WTC11 (cell line): ENCODE data around the gene TBC1D22A.

Source experiments
- ATF1 ChIP-seq: sonication (generic); formaldehyde crosslinking; IDR thresholded peaks from 2 replicates; pipeline ENCODE4 v1.8.1; 2023; ENCODE audit warnings: mild to moderate bottlenecking, moderate library complexity, missing genetic modification reagents
- SMAD4 ChIP-seq: sonication (generic); formaldehyde crosslinking; IDR thresholded peaks from 2 replicates; pipeline ENCODE4 v1.8.0; 2022; ENCODE audit warnings: mild to moderate bottlenecking, missing genetic modification reagents
- TF ChIP-seq, protein P1 (sequence below): fragments of 200-600 bp; IDR thresholded peaks from 2 replicates; pipeline ENCODE4 v1.8.0; 2022; ENCODE audit warnings: antibody characterized with exemption
- TF ChIP-seq, protein P2 (sequence below): sonication (generic); formaldehyde crosslinking; IDR thresholded peaks from 2 replicates; pipeline ENCODE4 v1.8.0; 2022; ENCODE audit warnings: mild to moderate bottlenecking, missing genetic modification reagents

DNA sequence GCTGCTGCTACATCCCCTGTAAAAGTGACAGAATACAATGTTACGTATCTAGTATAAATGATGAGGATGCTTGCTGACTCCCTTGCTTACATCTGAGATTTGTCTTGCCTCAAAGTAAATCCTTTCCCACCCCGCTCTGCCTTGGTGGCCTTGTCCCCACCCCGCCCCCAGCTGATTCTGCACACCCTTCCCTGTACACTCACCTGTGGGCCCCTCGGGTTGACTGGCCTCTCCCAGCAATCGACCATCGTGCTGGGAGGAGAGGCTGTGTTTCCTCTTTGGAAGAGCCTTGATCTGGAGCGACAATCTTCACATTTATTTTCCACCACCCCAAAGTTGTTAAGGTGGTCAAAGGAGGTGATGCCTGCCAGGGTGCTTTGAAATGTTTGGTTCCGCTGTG lies 249.4 kb downstream of the TBC1D22A start:
- TF ChIP-seq, protein P1, sequence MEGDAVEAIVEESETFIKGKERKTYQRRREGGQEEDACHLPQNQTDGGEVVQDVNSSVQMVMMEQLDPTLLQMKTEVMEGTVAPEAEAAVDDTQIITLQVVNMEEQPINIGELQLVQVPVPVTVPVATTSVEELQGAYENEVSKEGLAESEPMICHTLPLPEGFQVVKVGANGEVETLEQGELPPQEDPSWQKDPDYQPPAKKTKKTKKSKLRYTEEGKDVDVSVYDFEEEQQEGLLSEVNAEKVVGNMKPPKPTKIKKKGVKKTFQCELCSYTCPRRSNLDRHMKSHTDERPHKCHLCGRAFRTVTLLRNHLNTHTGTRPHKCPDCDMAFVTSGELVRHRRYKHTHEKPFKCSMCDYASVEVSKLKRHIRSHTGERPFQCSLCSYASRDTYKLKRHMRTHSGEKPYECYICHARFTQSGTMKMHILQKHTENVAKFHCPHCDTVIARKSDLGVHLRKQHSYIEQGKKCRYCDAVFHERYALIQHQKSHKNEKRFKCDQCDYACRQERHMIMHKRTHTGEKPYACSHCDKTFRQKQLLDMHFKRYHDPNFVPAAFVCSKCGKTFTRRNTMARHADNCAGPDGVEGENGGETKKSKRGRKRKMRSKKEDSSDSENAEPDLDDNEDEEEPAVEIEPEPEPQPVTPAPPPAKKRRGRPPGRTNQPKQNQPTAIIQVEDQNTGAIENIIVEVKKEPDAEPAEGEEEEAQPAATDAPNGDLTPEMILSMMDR = no peak
- TF ChIP-seq, protein P2, sequence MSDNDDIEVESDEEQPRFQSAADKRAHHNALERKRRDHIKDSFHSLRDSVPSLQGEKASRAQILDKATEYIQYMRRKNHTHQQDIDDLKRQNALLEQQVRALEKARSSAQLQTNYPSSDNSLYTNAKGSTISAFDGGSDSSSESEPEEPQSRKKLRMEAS (CRISPR knock-in tag) = no peak
- TF ChIP-seq ATF1 (CRISPR knock-in tag) (no peak), SMAD4 (CRISPR knock-in tag) (no peak)
